Heart left ventricle (tissue), 16 donors: ENCODE data around the gene TRMU. TPM values are rescaled to one million over a fixed set of nuclear protein-coding genes. Genes with fewer than 3 reads are reported as not detected.

Experiments used
- ATAC-seq, 4 donors: fragments of 200-7000 bp; cut with Tn5 transposase; one replicate each; pipeline ENCODE4 v1.9.1; 2020 to 2022; ENCODE audit warnings: moderate library complexity in 4 of 4, mild to moderate bottlenecking in 3 of 4, moderate number of reproducible peaks in 1 of 4
- DNase-seq, 5 donors: peaks; one replicate each; pipeline ENCODE4 v3.0.0-alpha.2; 2020
- H3K27ac ChIP-seq, 12 donors: fragments of 200-600 bp; sonication (generic) in 4 of 12; one replicate each; pipeline versions ENCODE4 v1.5.0 to v1.8.0; 2016 to 2022; ENCODE audit warnings: mild to moderate bottlenecking in 2 of 12
- H3K27me3 ChIP-seq, 9 donors: fragments of 200-600 bp; sonication (generic) in 2 of 9; one replicate each; pipeline versions ENCODE4 v1.5.1 to v1.8.0; 2016 to 2022; ENCODE audit warnings: mild to moderate bottlenecking in 3 of 9
- H3K36me3 ChIP-seq, 9 donors: fragments of 200-600 bp; sonication (generic) in 2 of 9; one replicate each; pipeline versions ENCODE4 v1.5.0 to v1.8.0; 2018 to 2022; ENCODE audit warnings: mild to moderate bottlenecking in 2 of 9
- H3K4me1 ChIP-seq, 12 donors: fragments of 200-600 bp; sonication (generic) in 4 of 12; one replicate each; pipeline versions ENCODE4 v1.5.0 to v1.8.0; 2016 to 2022; ENCODE audit warnings: mild to moderate bottlenecking in 3 of 12
- H3K4me3 ChIP-seq, 12 donors: fragments of 200-600 bp; sonication (generic) in 4 of 12; one replicate each; pipeline versions ENCODE4 v1.5.0 to v1.8.0; 2017 to 2022; ENCODE audit warnings: mild to moderate bottlenecking in 9 of 12, moderate library complexity in 4 of 12
- H3K9me3 ChIP-seq, 12 donors: fragments of 200-600 bp; sonication (generic) in 4 of 12; one replicate each; pipeline versions ENCODE4 v1.5.0 to v1.8.0; 2016 to 2022; ENCODE audit warnings: mild to moderate bottlenecking in 1 of 12
- CTCF ChIP-seq, 12 donors: fragments of 200-600 bp; sonication (generic) in 4 of 12; IDR thresholded peaks; one replicate each; pipeline versions ENCODE4 v1.5.0 to v1.8.0; 2018 to 2022; ENCODE audit warnings: antibody characterized with exemption in 12 of 12, mild to moderate bottlenecking in 5 of 12
- POLR2A ChIP-seq, 2 donors: fragments of 450-650 bp; IDR thresholded peaks; one replicate each; pipeline ENCODE4 v1.6.1; 2017; ENCODE audit warnings: antibody characterized with exemption in 2 of 2, mild to moderate bottlenecking in 2 of 2, moderate library complexity in 2 of 2
- WGBS, 4 donors: extraction: QIAGEN DNeasy Blood & Tissue Kit in 2 of 4; methylation state at CpG; one replicate each; pipeline versions ENCODE4 v1.1.5 to v1.1.7; 2013 to 2018; 5-methylcytosine and 5-hydroxymethylcytosine counted together
- intact Hi-C, 10 donors: fragments of 100-400 bp; cut with DNase I; formaldehyde crosslinking; loops; one replicate each; pipeline versions ENCODE4 v1.11.1 to v1.14.2; 2022
- polyA plus RNA-seq, 2 donors: library from polyadenylated mRNA; stranded (reverse); fragments of 200-250 nt; gene quantifications; one replicate each; pipeline ENCODE4 v1.2.3, GENCODE V29; 2013
- total RNA-seq, 9 donors: library from RNA; depleted of rRNA in 2 of 9; stranded (reverse); fragments of >200 nt in 2 of 9; fragmentation: NEBNext Ultra II Directional in 3 of 9; extraction: Animal tissue kit (Norgen Biotek cat#: 25700) in 3 of 9; gene quantifications; one replicate each; pipeline versions ENCODE4 v1.1.0 to v1.2.4, GENCODE V29; 2016 to 2023
- donor health status: ischemic (EF 13 %, LVEDD 7.1; RV severe dilation, severe dysfunction).
- donor health status: healthy with polysubstance abuse.
- donor health status: DM: no; HTN: yes; CAD: no.
- donor health status: DM: no; HTN: no; CAD: no.
- donor health status: ischemic (EF 25% LVEDD 6.9; RV normal size, moderate dysfunction).
- donor health status: ischemic (EF 25% LVEDD 5.7; RV mildly dilated, moderate dysfunction).
- donor health status: healthy.
- donor health status: DM: yes; HTN: yes; CAD: no.
- donor health status: ischemic (EF 35%, LVEDD 5.7; RV mildly dilated, moderate dysfunction).
- donor health status: nonischemic (EF 11% LVEDD 7.7; RV severe dilation, severe dysfunction).
- donor health status: DM: yes; HTN: yes; CAD: no.
- donor health status: PGD.
- donor health status: ischemic (EF 29% LVEDD 5.4; RV normal size, mild dysfunction).
- donor health status: nonischemic (EF 23%, LVEDD 6.1; RV moderate dilation, normal function).

The TRMU gene
- total and polyA plus RNA-seq, 11 donors, result 24.3 to 48.7 (median 33.3) TPM

GRCh38 chr22:46330426-46330825, 5.1 kb upstream of the TRMU start:
- TF ChIP-seq POLR2A (IDR thresholded peaks at IDR 0.05), result no peak
- TF ChIP-seq CTCF (IDR thresholded peaks at IDR 0.05), result no peak
- DNase-seq (peak in 1 of 5 donors; percentile 8), ATAC-seq (no peak)
- H3K4me1 ChIP-seq, result peaks cover 0 to 8% (median 5%) of the 10 kb centered on the region in 12 donors
- H3K27me3 ChIP-seq, result no peaks in the 10 kb centered on the region
- intact Hi-C loops, result no loop called here
- no peak overlapping the region for H3K27ac ChIP-seq
- H3K9me3 ChIP-seq, result no peaks in the 10 kb centered on the region
- WGBS, 4 donors, result 94 to 99% (median 97%) methylated on average over 4 of the region's 4 CpGs
- peaks cover 0 to 11% (median 0%) of the 10 kb centered on the region in 9 donors for H3K36me3 ChIP-seq
- no peak overlapping the region for H3K4me3 ChIP-seq

GRCh38 chr22:46331496-46331895, 4.0 kb upstream of the TRMU start:
- intact Hi-C loops, result no loop called here
- no peak for DNase-seq
- no peaks in the 10 kb centered on the region for H3K27me3 ChIP-seq

GRCh38 chr22:46336119-46337078, 885 bp downstream of the TRMU start:
- WGBS, 4 donors, result 9 to 11% (median 9%) methylated on average over 32 to 42 of the region's 42 CpGs
- peak overlapping the region; percentile 64 to 99 (median 94) for H3K27ac ChIP-seq
- H3K4me3 ChIP-seq, result peak overlapping the region; percentile 71 to 99 (median 94)
- DNase-seq (peak in 1 of 5 donors; percentile 67), ATAC-seq (peak in 3 of 4 donors; percentile 46 to 52 (median 47))
- no peaks in the 10 kb centered on the region for H3K27me3 ChIP-seq
- peaks cover 0 to 30% (median 19%) of the 10 kb centered on the region in 12 donors for H3K4me1 ChIP-seq
- intact Hi-C loops, result no loop called here
- TF ChIP-seq POLR2A (IDR thresholded peaks at IDR 0.05) (no peak), CTCF (IDR thresholded peaks at IDR 0.05) (no peak)
- H3K9me3 ChIP-seq, result no peaks in the 10 kb centered on the region
- H3K36me3 ChIP-seq, result peaks cover 2 to 39% (median 35%) of the 10 kb centered on the region in 9 donors

More at GRCh38 chr22:46331496-46331895, 4.0 kb upstream of the TRMU start:
- WGBS, 4 donors, result 92 to 96% (median 95%) methylated on average over 22 to 23 of the region's 23 CpGs
- Histone ChIP-seq H3K36me3 (peaks cover 0 to 11% (median 0%) of the 10 kb centered on the region in 9 donors), H3K27ac (no peak overlapping the region), H3K9me3 (no peaks in the 10 kb centered on the region), H3K4me3 (no peak overlapping the region), H3K4me1 (peaks cover 0 to 13% (median 8%) of the 10 kb centered on the region in 12 donors)
- ATAC-seq, result no peak
- TF ChIP-seq CTCF (IDR thresholded peaks at IDR 0.05) (no peak), POLR2A (IDR thresholded peaks at IDR 0.05) (no peak)

GRCh38 chr22:46337870-46338269, 2.4 kb downstream of the TRMU start:
- Histone ChIP-seq H3K27ac (peak overlapping the region in 1 of 12 donors; percentile 94), H3K36me3 (peaks cover 2 to 53% (median 49%) of the 10 kb centered on the region in 9 donors), H3K4me3 (no peak overlapping the region), H3K9me3 (no peaks in the 10 kb centered on the region), H3K4me1 (peaks cover 0 to 36% (median 22%) of the 10 kb centered on the region in 12 donors), H3K27me3 (no peaks in the 10 kb centered on the region)
- intact Hi-C loops, result no loop called here
- TF ChIP-seq POLR2A (IDR thresholded peaks at IDR 0.05) (no peak), CTCF (IDR thresholded peaks at IDR 0.05) (no peak)
- DNase-seq, result peak in 1 of 5 donors; percentile 25
- ATAC-seq, result no peak
- WGBS, 4 donors, result 50 to 77% (median 72%) methylated on average over 8 to 9 of the region's 9 CpGs
